NCI-H226 (cell line): Measurements from ENCODE around the gene LMF2.
"Not testable (repeated sequence)": the region's sequence is repeated elsewhere in the genome, so short reads cannot be mapped to it uniquely, and the experiment has no call there.

Source experiments
- DNase-seq: peaks from one replicate; pipeline ENCODE4 v3.0.0-alpha.2; 2015

Gene LMF2

GRCh38 chr22:50533856-50534711, 26.6 kb upstream of the LMF2 start:
- DNase-seq: not testable (repeated sequence)

- no peak for DNase-seq
Observed at GRCh38 chr22:50532824-50533796, 25.6 kb upstream of the LMF2 start.

GRCh38 chr22:50531962-50532674, 24.6 kb upstream of the LMF2 start:
- DNase-seq: peak; percentile 49

- peak; percentile 27 for DNase-seq
Observed at GRCh38 chr22:50531546-50531961, 24.1 kb upstream of the LMF2 start.

GRCh38 chr22:50530877-50531545, 23.5 kb upstream of the LMF2 start:
- peak; percentile 81 for DNase-seq

GRCh38 chr22:50530580-50530876, 23.0 kb upstream of the LMF2 start:
- no peak for DNase-seq

- DNase-seq: peak; percentile 49
Observed at GRCh38 chr22:50529897-50530579, 22.5 kb upstream of the LMF2 start, which contains the start of gene TYMP. Gene TYMP (minus strand): TSS chr22:50530012. CDS start chr22:50529709, 303 bp downstream.

GRCh38 chr22:50529416-50529896, 22.0 kb upstream of the LMF2 start:
- DNase-seq: no peak

GRCh38 chr22:50528682-50529415, 21.3 kb upstream of the LMF2 start:
- no peak for DNase-seq

GRCh38 chr22:50527921-50528681, 20.6 kb upstream of the LMF2 start:
- no peak for DNase-seq

- DNase-seq: peak; percentile 18
Observed at GRCh38 chr22:50526834-50527801, 19.6 kb upstream of the LMF2 start.

- peak; percentile 26 for DNase-seq
Observed at GRCh38 chr22:50526108-50526833, 18.8 kb upstream of the LMF2 start.

- DNase-seq: no peak
Observed at GRCh38 chr22:50525858-50526107, 18.3 kb upstream of the LMF2 start.

- peak; percentile 80 for DNase-seq
Observed at GRCh38 chr22:50525104-50525857, 17.8 kb upstream of the LMF2 start, which contains the start of gene SCO2. Gene SCO2 (minus strand): TSS chr22:50525598. CDS start chr22:50524411, 1,187 bp downstream.

- DNase-seq: no peak
Observed at GRCh38 chr22:50524676-50525103, 17.2 kb upstream of the LMF2 start.

GRCh38 chr22:50523806-50524675, 16.5 kb upstream of the LMF2 start:
- DNase-seq: no peak

- DNase-seq: no peak
Observed at GRCh38 chr22:50523458-50523805, 15.9 kb upstream of the LMF2 start.
